AG04450 (cell line): ENCODE measurements around the gene APBB2. TPM values are rescaled to one million over a fixed set of nuclear protein-coding genes. Genes with fewer than 3 reads are reported as not detected.

Source experiments
- CTCF ChIA-PET: fragments of 300-600, 350-600 bp; formaldehyde crosslinking; extraction: SDS; loops from one replicate; lab custom pipeline; 2022; ENCODE audit warnings: antibody characterized with exemption, inconsistent platforms; lab: Charles Lee
- POLR2A ChIA-PET: fragments of 350-600 bp; formaldehyde crosslinking; extraction: SDS; loops from one replicate; lab custom pipeline; 2021; ENCODE audit warnings: antibody characterized with exemption, inconsistent platforms; lab: Yijun Ruan, JAX
- DNase-seq: peaks from one replicate; pipeline ENCODE4 v3.0.0-alpha.2; 2011; ENCODE audit warnings: low read depth, low spot score
- H3K27ac ChIP-seq: one replicate; pipeline ENCODE4 v1.5.1; 2012; ENCODE audit warnings: low read depth, low read length, control low read depth
- H3K27me3 ChIP-seq: one replicate; pipeline ENCODE4 v1.6.0; 2012; ENCODE audit warnings: low read length; ENCODE audit not compliant: control insufficient read depth, insufficient read depth
- H3K4me3 ChIP-seq: 2 replicates; pipeline ENCODE4 v1.5.1; 2011; ENCODE audit warnings: mild to moderate bottlenecking, low read depth, low read length, control low read depth
- H3K9me3 ChIP-seq: 2 replicates; pipeline ENCODE4 v1.5.1; 2012; ENCODE audit warnings: low read length; ENCODE audit not compliant: control insufficient read depth, insufficient read depth
- CTCF ChIP-seq: IDR thresholded peaks from 2 replicates; pipeline ENCODE4 v1.5.1; 2011; ENCODE audit warnings: low read depth, low read length, control low read depth, inconsistent platforms
- polyA plus RNA-seq: library from polyadenylated mRNA; depleted of rRNA; stranded (reverse); fragments of >200 nt; gene quantifications from 2 replicates; pipeline ENCODE4 v1.2.3, GENCODE V29; 2011

Gene APBB2
- polyA plus RNA-seq, 1 experiment, result 52.7 TPM

- H3K9me3 ChIP-seq, result no peaks in the 10 kb centered on the region
- DNase-seq, result no peak
- H3K4me3 ChIP-seq, result no peak overlapping the region
- POLR2A ChIA-PET, result no interaction called here
- CTCF ChIA-PET, result interaction anchor here (4.8 to 8.0 kb wide), 2 partner anchors 54 to 82 kb away, joined by 24 to 46 read pairs; no protein-coding TSS in a partner anchor
- H3K27me3 ChIP-seq, result no peaks in the 10 kb centered on the region
- TF ChIP-seq CTCF, result no peak
- H3K27ac ChIP-seq, result no peak overlapping the region
Measured at GRCh38 chr4:40842725-40843423, 371.5 kb downstream of the APBB2 start.

- no peaks in the 10 kb centered on the region for H3K27me3 ChIP-seq
- CTCF ChIA-PET, result interaction anchor here (1.3 to 8.0 kb wide), 3 partner anchors 12 to 82 kb away, joined by 3 to 46 read pairs (median 24); no protein-coding TSS in a partner anchor
- TF ChIP-seq CTCF, result no peak
- POLR2A ChIA-PET, result no interaction called here
- no peak overlapping the region for H3K27ac ChIP-seq
- H3K4me3 ChIP-seq, result no peak overlapping the region
- no peaks in the 10 kb centered on the region for H3K9me3 ChIP-seq
- DNase-seq, result no peak
Measured at GRCh38 chr4:40842318-40842717, 372.0 kb downstream of the APBB2 start.

- H3K27ac ChIP-seq, result no peak overlapping the region
- H3K27me3 ChIP-seq, result no peaks in the 10 kb centered on the region
- POLR2A ChIA-PET, result no interaction called here
- TF ChIP-seq CTCF, result peak; percentile 79
- H3K9me3 ChIP-seq, result no peaks in the 10 kb centered on the region
- no peak overlapping the region for H3K4me3 ChIP-seq
- CTCF ChIA-PET, result interaction anchor here (0.6 to 8.0 kb wide), 29 partner anchors 8 to 685 kb away, joined by 3 to 46 read pairs (median 3); no protein-coding TSS in a partner anchor
- DNase-seq, result peak; percentile 68
Measured at GRCh38 chr4:40840985-40841571, 373.3 kb downstream of the APBB2 start.

- no peak overlapping the region for H3K27ac ChIP-seq
- POLR2A ChIA-PET, result no interaction called here
- H3K9me3 ChIP-seq, result no peaks in the 10 kb centered on the region
- no peak overlapping the region for H3K4me3 ChIP-seq
- CTCF ChIA-PET, result interaction anchor here (0.6 to 8.0 kb wide), 27 partner anchors 8 to 419 kb away, joined by 3 to 46 read pairs (median 4); no protein-coding TSS in a partner anchor
- DNase-seq, result no peak
- no peak for TF ChIP-seq CTCF
- no peaks in the 10 kb centered on the region for H3K27me3 ChIP-seq
Measured at GRCh38 chr4:40840255-40840984, 373.9 kb downstream of the APBB2 start.
